ENCODE measurements around the gene KAZN.

The KAZN gene

DNA sequence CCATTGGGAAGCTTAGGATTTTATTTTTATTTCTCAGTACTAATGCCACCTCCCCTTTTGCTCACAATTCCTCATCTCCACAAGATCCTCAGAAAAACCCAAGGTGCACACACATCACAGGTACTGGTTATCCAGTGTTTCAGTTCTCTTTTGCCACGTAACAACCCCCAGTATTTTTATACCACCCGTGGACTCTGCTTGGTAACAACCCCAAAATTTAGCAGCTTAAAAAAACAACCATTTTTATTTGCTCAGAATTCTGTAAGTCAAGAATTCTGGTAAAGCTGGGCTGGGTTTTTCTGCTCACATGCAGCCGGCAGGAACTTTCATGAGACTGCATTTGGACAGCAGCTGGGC is 180.0 kb downstream of the KAZN start:
- DNase-seq: no peak

DNA sequence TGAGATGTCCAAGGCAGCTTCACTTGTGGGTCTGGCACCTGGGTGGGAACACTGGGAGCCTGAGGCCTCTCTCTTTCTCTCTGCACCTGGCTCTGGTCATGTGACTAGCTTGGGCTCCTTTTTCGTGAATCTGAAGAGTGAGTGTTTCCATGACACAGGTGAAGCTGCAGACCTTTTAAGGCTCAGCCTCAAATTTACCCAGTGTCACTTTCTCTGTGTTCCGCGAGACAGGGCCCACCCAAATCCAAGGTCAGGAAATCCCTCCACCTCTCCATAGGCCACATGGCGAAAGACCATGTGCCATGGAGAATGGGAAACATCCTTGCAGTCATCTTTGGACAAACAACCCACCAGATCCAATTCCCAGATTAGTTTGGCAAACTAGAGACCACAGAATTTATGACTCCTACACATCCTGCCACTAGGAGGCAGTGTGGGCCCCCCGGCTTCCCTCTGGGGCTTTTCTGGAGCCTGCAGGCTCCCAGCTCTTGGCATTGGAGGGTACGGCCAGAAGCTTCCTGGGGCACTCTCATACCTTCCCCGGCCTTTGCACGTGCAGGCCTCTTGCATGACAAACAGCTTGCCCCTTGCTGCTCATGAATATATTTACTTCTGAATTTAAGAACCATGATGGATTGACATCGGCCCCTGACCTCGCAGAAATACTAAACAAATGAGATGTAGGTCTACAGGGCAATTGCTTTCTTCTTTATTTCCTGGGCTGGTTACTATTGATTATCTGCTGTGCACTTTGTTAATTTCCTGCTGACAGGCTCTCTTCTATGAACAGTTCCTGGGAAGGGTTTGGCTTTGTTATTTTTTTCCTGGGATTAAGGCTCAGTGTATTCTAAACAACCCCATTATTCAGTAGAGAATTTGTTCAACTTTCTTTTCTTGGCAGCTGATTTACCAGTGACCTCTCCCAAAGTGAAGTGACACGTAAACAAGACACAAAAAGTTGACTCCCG is 180.7 kb downstream of the KAZN start:
- peak; percentile 54 for DNase-seq

DNA sequence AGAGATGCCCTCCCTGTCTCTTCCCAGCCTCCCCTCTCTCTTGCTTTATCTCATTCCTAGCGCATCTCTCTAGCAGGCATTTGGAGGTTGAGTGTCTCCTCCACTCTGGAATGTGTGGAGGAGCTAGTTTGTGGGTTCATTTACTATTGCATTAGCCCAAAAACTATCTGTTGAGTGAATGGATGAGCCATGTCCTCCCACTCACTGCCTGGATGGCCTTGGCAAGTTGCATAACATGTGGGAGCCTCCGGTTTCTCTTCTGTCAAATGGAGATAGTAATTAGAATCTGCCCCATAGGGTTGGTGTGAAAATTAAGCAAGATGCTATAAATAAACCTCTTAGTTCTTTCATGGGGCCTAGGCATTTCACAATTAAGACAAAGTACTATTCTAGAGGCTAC is 181.8 kb downstream of the KAZN start:
- no peak for DNase-seq

DNA sequence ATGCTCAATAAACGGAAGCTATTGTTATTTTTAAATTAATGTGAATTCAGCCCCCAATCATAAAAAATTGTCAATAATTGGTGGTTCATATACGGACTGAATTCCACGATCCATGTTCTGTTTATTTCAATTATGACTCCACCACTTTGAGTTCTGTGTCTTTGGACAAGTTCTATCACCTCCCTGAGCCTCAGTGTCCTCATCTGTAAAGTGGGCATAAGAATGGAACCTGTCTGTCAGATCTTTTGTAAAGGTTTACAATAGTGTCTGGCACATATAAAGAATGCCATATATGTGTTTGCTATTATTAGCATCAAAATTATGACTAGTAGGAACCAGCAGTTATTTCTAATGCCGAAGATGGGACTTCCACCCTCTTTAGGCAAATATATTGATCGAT is 183.3 kb downstream of the KAZN start:
- no peak for DNase-seq

DNA sequence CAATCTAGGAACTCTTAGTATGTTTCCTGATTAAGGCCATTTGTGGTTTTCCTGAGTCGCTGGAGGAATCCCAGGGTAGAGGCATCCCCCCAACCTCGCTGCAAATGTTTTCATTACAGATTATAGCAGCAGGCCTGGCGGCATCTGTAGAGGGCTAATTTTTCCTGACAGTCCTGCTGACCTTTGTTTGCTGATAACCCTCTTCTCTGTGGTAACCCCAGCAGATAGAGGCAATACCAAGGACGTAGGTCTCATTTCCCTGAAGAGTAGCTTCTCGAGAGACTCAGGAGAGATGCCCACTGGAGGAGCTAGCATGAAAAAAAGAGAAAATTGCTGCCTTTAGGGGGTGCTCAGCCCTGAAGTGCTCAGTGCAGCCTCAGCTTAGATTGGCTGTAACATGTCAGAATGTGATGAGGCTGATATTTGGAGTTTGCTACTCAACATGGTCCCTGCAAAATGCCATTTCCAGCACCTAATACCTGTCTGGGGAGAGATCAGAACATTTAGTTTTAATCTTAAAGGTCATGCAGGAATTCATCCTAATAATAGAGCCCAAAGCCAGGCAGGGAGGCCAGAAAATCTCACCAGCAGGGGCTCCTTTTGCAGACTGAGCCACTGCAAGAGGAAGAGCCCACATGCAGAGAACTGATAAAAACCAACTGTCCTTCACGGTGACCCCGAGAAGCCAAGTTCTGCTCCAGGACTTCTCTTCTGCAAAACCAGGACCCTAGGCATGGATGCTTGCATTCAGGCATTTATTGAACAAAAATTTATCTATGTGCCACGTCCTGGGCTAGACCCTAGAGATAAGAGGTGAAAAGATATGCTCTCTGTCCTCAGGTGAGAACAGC is 184.5 kb downstream of the KAZN start:
- peak; percentile 54 for DNase-seq

DNA sequence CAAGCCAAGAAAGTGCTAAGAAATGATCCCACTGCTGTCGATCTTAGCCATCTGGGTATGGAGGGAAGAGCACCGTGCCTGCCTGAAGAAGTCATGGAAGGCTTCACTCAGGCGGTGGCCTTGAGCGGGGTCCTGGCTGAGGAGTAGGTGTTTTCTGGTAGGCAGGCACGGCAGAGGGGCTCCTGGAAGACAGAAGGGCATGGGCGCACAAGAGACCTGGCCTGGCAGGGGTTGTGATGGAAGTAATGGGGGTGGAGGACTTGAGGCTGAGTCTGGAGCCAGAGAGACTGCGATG is 185.1 kb downstream of the KAZN start:
- DNase-seq: no peak

DNA sequence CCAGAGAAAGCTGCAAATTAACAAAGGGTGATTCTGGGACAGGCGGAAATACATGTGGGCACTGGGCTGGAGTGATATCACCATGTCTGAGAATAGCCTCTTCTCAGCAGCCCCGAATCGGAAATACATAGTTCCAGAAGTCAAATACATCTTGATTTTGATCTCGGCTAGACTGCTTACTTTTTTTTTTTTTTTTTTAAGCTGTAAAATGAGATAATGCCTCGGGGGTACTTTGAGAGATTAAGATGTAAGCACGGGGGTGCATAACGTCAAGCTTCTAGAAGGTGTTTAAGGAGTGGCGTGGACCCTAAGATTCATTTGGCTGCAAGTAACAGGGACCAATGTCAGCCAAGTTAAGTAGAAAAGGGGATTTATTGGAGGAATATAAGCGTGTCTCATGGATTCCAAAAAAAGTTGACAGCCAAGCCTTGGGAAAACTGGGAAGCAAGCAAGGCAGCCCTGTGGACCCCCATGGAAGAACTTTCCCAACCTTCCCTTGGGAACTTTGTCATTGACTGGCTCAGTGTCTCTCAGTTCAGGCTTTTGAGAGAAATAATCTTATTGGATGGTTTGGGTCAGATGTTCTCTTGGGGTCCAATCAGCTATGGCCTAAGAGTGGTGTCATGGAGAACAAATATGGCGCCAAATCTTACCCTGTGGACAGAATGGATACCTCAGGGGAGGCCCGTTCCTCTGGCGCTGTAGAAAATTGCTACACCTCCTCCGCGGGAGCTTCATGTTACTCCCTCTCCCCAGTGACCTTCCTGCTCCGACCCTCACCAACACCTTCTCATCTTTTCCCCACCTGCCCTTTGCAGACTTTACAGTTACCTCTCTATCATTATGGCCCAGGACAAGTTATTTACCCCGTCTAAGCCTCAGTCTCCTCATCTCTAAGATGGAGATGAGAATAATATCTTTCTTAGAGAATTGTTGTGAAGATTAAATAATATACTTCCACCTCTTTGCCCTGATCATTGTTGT is 186.6 kb downstream of the KAZN start:
- no peak for DNase-seq

DNA sequence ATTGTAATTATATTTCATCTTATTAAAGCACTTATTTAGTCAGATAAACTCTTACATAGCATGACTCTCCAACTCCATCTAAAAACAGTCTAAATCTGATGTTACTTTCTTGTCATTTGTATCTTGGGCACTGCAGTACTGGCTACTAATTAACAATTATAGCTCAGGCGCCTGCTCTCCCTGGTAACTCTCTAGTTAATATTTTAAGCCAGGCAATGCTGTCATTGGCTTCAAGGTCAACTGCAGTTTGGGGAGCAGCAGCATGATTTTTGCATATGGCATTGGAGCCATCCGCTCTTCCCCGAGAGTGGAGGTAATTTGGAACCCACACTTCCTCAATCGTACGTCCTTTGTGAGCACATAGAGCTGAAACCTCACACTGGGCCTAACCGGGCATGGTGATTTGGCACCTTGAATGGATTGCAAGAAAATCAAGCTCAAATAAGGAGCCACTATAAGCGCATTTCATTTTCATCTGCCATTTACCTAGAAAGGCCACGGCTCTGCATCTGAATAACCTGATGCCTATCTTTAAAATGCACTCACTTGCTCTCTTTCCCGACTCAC is 187.7 kb downstream of the KAZN start:
- no peak for DNase-seq

DNA sequence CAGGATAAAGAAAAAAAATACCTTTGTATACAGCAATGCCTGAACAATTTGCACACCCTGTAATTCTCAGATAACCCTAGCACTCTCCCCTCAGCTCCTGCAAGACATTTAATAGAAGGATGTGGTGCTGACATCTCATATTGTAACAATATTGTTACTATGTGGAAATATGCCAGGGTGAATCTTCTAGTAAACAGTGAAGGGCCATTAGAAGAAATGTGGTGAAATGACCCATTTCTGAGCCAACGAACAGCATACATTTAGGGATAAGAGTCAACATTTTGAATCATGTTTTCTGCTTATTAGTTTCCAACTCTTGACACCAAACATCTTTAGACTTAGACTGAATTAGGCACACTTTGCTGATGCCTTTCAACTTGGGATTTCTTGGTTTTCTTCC is 188.2 kb downstream of the KAZN start:
- no peak for DNase-seq

DNA sequence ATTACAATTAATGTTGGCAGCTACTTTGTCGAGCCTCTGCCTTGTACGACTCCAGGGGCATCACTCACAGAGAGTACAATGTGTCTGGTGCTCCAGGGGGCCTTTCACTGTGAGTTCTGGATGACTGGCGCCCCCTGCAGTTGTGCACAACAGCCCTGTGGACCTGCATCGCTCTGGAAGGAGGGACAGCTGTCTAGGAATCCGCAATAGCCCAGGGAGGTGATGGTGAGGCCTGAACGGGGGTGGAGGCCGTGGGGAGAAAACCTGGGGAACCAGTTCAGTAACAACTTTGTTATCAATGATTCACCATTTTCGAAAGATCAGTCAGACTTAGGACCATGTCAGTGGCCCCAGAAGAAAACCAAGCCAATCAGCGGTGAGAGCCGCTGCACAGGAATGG is 189.1 kb downstream of the KAZN start:
- DNase-seq: no peak

DNA sequence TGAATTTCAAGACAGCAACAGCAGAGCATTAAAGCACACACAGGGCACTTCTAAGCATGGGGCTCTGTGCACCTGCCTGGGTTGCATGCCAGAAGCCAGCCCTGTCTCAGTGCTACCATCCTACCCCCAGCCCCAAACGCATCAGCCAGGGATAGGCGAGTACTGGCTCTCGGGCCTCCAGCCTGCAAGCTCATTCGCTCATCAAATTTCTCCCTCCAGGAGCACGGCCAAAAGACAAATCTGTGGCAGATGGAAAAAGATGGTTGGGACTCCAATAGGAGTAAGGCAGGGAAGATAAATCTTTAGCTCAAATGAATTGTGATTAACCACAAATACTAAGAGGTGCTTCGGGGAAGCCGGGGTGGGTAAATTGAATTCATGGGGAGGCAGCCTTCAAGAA is 189.6 kb downstream of the KAZN start:
- DNase-seq: peak; percentile 45

DNA sequence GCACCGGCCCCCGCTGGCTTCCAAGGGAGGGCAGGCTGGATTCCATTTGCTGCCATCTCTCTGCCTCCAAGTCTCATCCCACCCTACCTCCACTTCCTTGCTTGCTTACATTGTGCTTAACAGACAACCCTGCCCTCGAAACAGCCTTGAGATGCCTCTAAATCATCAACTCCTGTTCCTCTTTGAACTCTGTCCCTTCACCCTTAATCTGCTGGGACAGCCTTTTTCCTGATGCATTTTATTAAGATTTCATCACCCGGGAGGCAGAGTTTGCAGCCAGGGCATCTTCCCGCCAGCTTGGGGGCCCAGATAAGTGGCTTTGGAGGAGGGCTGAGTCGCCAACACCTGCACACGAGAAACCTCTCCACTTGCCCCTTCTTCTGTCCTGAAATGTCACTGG is 192.5 kb downstream of the KAZN start:
- DNase-seq: no peak

DNA sequence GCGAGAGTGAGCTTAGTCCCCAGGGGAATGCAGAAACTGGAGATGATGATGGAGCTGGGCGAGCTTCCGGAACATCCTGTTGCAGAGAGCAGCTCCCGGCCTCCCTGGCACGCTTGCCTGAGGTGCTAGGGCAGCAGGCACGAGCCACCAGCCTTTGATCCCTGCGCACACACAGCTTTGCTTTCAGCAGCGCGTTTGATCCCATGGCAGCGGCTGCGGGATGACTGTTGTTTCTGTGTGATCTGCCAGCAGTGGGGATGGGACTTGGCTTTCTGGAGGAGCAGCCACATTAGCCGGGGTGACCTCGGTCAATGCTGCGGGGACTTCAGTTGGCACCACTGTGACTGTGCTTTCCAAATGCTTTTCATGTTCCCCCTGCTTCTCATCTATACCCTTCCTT is 193.2 kb downstream of the KAZN start:
- no peak for DNase-seq

DNA sequence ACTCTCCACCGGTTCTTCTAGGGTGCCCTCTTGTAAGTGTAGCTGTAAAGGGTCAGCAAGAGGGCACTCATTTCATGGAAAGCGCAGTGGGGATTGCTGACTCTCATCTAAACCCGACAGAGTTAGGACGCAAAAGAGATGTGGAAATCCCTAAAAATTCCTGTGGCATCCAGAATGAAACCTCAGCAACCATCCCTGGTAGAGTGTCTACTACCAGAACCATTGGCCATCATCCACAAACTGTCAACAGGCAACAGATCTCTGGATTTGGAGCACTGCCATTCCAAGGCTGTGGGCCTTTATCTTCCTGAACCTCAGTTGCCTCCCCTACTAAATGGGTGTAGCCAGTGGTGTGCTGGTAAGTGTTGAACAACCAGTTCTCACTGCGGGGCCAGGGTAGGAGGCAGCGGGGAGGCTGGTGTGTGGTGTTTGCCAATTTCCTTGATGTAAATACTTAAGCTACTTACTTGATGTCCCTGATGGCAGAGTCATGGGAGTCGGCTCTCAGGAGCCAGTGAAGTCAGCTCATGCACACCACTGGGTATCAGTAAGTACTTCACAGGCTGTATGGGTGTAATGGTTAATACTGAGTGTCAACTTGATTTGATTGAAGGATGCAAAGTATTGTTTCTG is 195.8 kb downstream of the KAZN start:
- no peak for DNase-seq

DNA sequence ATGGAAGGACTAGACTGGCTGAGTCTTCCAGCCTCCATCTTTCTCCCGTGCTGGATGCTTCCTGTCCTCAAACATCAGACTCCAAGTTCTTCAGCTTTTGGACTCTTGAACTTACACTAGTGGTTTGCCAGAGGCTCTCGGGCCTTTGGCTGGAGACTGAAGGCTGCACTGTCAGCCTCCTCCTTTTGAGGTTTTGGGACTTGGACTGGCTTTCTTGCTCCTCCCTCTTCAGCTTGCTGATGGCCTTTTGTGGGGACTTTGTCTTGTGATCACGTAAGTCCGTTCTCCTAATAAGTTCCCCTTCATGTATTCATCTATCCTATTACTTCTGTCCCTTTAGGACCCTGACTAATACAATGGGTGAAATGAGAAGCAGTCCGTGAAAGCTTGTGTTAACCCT is 196.4 kb downstream of the KAZN start:
- DNase-seq: no peak

DNA sequence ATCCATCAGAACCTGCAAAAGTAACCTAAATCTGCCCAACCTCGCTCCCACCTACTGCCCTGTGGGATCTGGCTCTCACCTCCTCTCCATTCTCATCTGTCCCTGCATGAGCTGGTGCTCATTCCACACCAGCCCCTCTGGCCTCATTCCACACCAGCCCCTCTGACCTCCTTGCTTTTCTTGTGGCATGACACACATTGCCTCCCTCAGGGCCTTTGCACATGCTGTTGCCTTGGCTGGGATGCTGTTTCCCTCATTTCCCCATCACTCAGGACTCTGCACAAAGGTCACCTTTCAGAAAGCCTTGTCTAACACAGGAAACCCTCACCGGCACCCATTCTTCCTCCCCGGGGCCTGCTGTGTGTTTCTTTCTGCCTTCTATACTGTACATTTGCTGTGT is 197.1 kb downstream of the KAZN start:
- no peak for DNase-seq

DNA sequence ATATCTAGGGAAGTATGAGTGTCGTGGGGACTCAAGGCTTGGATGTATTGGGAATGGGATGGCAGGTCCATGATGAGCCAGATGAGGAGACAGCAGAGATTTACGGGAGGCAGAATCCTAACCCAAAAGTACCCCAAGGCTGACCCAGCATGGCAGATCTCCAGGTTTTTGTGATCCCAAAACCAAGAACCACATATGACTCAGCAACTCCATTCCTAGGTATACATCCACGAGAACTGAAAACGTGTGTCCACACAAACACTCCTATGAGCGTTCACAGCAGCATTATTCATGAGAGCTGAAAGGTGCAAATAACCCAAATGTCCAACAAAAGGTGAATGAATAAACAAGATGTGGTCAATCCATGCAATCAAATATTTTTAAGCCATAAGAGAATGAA is 201.5 kb downstream of the KAZN start:
- no peak for DNase-seq

DNA sequence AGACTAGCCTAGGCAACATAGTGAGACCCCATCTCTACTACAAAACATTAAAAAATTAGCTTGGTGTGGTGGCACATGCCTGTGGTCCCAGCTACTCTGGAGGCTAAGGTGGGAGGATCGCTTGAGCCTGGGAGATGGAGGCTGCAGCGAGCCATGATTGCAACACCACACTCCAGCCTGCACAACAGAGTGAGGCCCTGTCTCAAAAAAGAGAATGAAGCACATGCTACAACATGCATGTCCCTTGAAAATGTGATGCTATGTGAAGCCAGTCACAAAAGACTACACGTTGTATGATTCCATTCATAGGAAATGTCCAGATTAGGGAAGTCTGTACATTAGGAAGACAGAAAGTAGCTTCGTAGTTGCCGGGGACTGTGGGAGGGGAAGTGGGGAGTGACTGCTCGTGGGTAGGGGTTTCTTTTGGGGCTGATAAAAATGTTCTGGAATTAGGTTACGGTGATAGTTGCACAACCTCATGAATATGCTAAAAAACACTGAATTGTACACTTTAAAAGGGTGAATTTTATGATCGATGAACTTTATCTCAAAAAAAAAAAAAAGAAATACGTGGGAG is 202.1 kb downstream of the KAZN start:
- DNase-seq: no peak

DNA sequence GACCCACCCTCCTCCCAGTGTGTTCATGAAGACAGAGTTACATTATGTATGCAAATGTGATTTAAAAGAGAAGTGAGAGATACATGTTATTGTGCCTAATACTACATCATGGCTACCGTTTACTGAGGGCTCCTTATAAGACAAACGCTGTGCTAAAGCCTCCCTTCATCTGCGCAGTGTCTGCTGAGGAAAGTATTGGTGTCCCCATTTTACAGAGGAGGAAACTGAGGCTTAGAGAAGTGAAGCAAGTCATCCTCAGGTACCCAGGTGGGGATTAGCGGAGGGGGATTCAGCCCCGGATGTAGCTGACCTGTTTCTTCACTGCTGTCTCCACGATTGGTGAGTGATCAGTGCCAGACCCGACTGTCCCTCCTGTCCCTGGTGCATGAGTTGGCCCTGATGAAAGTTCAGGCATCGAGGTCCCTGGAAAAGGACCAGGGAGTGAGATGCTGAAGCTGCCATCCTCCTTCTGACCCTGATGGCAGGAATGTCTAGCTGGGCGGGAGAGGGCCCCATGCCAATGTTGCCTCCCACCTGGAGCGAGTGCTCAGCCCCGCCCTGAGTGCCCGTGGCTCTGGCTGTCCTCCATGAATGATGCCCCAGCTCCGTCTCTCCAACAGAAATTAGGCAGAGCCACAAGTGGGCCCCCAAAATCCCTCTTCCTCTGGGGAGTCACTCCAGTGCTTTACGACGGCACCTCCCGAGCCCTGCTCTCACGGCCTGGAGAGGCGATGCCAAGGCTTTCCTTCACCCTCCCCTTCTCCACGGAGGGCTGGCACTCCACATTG is 204.7 kb downstream of the KAZN start:
- DNase-seq: no peak

DNA sequence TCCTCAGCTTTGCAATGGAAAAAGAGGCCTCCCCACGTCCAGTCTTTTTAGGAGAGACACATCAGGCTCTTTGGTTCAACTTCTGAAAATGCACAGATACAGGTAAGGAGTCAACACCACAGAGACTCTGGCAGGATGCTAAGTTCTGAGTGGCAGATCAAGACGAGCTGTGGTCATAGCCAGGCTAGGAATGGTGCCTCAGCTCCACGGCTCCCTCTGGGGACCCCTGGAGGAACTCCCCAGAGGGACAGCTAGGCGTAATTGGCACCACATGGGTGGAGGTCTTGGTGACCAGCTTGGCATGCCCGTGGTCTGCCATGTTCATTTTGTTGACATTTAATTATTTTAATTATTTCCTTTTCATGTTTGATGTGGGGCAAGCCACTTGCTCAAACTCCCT is 206.1 kb downstream of the KAZN start:
- no peak for DNase-seq

DNA sequence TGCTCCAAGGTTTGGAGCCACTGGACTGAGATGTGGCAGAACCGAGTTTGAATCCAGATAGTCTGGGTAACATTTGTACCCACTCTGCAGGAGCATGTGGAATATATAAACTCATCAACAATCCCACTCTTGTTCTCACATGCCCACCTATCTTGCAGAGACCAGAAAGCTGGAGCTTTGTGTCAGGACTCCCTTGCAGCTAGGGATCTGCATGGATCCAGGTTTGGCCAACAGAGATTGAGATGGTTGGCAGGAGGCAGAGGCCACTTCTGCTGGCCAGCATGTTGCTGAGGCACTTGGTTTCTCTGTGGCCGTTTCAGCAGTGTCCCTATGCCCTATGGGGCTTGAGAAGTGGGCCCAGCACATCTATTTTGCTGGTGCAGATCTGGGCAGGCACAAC is 208.3 kb downstream of the KAZN start:
- DNase-seq: no peak

All from eye (tissue), 1 donor.